ENCODE results near the gene C3orf22. TPM values are rescaled to one million over a fixed set of nuclear protein-coding genes. Genes with fewer than 3 reads are reported as not detected.

C3orf22 gene
- total and polyA plus RNA-seq, 5 donors from 2014 or later, result not detected

DNA sequence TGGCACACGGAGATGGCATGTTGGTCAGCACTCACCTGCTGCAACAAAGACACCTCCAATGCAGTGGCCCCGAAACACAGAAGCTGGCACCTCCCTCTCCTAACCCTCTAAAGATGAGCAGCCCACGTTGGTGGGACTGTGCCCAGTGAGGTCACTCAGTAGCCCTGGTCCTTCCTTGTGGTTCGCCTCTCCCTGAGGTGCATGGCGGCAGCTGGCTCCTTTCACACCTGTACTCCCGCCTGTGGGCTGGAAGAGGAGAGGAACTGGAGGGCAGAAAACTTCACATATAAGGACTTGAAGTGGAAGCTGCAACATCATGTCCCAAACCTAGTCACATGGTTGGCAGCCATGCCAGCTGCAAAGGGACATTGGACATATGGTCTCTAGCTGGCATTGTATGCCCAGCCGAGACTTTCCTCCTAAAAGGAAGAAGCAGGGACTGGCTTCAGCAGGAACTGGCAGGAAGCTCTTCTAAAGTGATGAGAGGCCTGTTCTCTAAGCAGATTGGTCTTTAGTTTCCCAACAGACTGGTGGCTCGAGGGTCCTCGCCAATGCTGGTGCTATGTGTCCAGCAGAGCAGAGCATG lies 10.8 kb upstream of the C3orf22 start:
- Mint-ChIP-seq H3K27me3 (peaks cover 20% of the 10 kb centered on the region), H3K9me3 (peaks cover 0 to 2% (median 0%) of the 10 kb centered on the region in 7 donors), H3K36me3 (no peaks in the 10 kb centered on the region), H3K4me1 (no peaks in the 10 kb centered on the region), H3K4me3 (no peak overlapping the region), H3K27ac (no peak overlapping the region)
- Histone ChIP-seq H3K9me3 (ENCODE audit: control insufficient read depth in 2 of 2, low read length in 2 of 2) (no peaks in the 10 kb centered on the region), H3K36me3 (ENCODE audit: control insufficient read depth, insufficient read depth, low read length) (no peaks in the 10 kb centered on the region), H3K4me3 (ENCODE audit: low read depth, low read length) (no peak overlapping the region), H3K27ac (ENCODE audit: insufficient read depth, low read length, poor library complexity, severe bottlenecking) (no peak overlapping the region), H3K27me3 (ENCODE audit: control insufficient read depth, insufficient read depth, low read length) (peaks cover 10% of the 10 kb centered on the region), H3K4me1 (ENCODE audit: control insufficient read depth, insufficient read depth, low read length, poor library complexity, severe bottlenecking) (no peaks in the 10 kb centered on the region)
- no peak for ATAC-seq (ENCODE audit: low read depth in 2 of 2)
- DNase-seq, result no peak

DNA sequence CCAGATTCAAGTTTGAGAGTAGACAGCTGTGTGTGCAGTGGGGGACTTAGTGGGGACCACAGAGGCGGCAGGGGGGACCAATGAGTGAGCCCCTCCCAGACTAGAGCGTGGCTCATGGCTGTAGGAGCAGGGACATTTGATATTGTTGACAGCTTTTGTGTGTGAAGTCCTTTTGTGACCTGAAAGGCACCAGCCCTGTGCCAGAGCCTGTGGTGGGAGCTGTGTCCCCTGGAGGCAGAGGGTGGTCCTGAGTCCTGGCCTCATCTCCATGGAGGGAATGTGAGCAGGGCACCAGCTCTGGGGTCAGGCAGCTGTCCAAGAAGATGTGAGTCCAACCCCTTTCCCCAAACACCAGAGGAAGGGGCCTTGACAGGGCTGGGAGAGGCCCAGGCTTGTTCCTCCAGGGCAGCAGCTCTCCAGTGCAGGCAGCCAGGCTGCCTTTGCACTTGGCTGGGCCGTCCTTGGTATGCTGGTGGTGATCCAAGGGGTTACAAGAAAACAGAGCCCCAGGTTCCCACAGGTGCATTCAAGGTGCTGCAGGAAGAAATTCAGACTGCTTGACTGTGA lies 10.1 kb upstream of the C3orf22 start:
- H3K9me3 ChIP-seq (ENCODE audit: control insufficient read depth in 2 of 2, low read length in 2 of 2), result no peaks in the 10 kb centered on the region
- H3K4me1 Mint-ChIP-seq, result no peaks in the 10 kb centered on the region
- no peak overlapping the region for H3K4me3 ChIP-seq (ENCODE audit: low read depth, low read length)
- no peak overlapping the region for H3K27ac Mint-ChIP-seq
- H3K4me3 Mint-ChIP-seq, result no peak overlapping the region
- H3K27ac ChIP-seq (ENCODE audit: insufficient read depth, low read length, poor library complexity, severe bottlenecking), result no peak overlapping the region
- no peaks in the 10 kb centered on the region for H3K36me3 Mint-ChIP-seq
- no peaks in the 10 kb centered on the region for H3K36me3 ChIP-seq (ENCODE audit: control insufficient read depth, insufficient read depth, low read length)
- no peak for DNase-seq
- H3K9me3 Mint-ChIP-seq, result peaks cover 0 to 2% (median 0%) of the 10 kb centered on the region in 7 donors
- H3K27me3 ChIP-seq (ENCODE audit: control insufficient read depth, insufficient read depth, low read length), result peaks cover 10% of the 10 kb centered on the region
- peaks cover 20% of the 10 kb centered on the region for H3K27me3 Mint-ChIP-seq
- H3K4me1 ChIP-seq (ENCODE audit: control insufficient read depth, insufficient read depth, low read length, poor library complexity, severe bottlenecking), result no peaks in the 10 kb centered on the region
- no peak for ATAC-seq (ENCODE audit: low read depth in 2 of 2)

DNA sequence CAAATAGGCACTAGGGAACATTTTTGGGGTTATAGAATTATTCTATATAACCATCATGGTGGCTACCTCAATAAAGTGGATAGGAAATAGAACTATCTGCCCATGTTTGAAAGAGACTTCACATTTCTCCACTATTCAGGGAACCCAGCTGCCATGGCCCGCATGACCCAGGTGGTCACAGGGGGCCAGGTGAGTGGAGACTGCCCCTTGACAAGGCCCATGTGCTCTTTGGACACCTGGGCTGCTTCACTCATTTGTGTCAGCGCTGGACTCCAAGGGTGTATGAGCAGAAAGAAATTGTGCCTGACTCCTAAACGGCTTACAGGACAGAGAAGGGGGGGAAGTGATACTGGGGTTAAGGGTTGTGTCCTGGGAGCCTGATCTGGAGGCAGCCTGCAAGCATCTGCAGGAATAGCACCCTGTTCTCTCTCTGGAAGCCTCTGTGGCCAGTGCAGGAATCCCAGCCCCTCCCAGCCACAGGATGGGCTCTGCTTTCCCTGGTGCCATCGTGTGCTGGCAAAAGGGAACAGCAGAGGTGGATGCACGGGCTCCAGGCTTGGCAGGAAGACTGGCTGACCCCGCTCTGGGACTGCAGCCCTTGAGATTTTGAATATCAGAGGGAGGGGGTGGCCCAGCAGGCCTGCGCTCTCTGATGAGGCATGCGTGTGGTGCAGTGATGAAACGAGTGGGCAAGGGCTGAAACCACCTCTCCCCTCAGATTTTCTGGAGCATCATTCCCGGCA lies 9.1 kb upstream of the C3orf22 start:
- Mint-ChIP-seq H3K36me3 (no peaks in the 10 kb centered on the region), H3K4me1 (no peaks in the 10 kb centered on the region), H3K27me3 (peaks cover 20% of the 10 kb centered on the region), H3K4me3 (no peak overlapping the region), H3K27ac (no peak overlapping the region), H3K9me3 (peaks cover 0 to 2% (median under 1%) of the 10 kb centered on the region in 7 donors)
- Histone ChIP-seq H3K4me1 (ENCODE audit: control insufficient read depth, insufficient read depth, low read length, poor library complexity, severe bottlenecking) (no peaks in the 10 kb centered on the region), H3K27me3 (ENCODE audit: control insufficient read depth, insufficient read depth, low read length) (peaks cover 10% of the 10 kb centered on the region), H3K36me3 (ENCODE audit: control insufficient read depth, insufficient read depth, low read length) (no peaks in the 10 kb centered on the region), H3K4me3 (ENCODE audit: low read depth, low read length) (no peak overlapping the region), H3K27ac (ENCODE audit: insufficient read depth, low read length, poor library complexity, severe bottlenecking) (no peak overlapping the region), H3K9me3 (ENCODE audit: control insufficient read depth in 2 of 2, low read length in 2 of 2) (no peaks in the 10 kb centered on the region)
- ATAC-seq (ENCODE audit: low read depth in 2 of 2) (no peak), DNase-seq (no peak)

DNA sequence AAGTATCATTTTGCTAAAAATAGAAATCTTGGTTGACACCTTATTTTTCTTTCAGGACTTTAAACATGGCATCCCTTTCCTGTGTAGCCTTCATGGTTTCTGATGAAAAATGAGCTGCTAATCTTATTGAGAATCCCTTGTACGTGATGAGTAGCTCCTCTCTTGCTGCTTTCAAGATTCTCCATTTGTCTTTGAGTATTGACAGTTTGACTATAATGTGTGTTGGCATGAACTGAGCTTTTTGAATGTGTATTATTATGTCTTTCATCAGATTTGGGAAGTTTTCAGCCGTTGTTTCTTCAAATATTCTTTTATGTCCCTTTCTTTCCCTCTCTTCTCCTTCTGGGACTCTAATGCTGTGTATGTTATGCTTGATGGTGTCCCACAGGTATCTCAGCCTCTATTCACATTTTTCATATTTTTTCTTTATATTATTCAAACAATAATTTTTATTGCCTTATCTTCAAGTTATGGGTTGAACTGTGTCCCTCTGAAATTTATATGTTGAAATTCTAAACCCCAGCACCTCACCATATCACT lies 4.1 kb upstream of the C3orf22 start:
- Histone ChIP-seq H3K9me3 (ENCODE audit: control insufficient read depth in 2 of 2, low read length in 2 of 2) (no peaks in the 10 kb centered on the region), H3K27ac (ENCODE audit: insufficient read depth, low read length, poor library complexity, severe bottlenecking) (no peak overlapping the region), H3K4me3 (ENCODE audit: low read depth, low read length) (no peak overlapping the region), H3K4me1 (ENCODE audit: control insufficient read depth, insufficient read depth, low read length, poor library complexity, severe bottlenecking) (no peaks in the 10 kb centered on the region), H3K27me3 (ENCODE audit: control insufficient read depth, insufficient read depth, low read length) (peaks cover 10% of the 10 kb centered on the region), H3K36me3 (ENCODE audit: control insufficient read depth, insufficient read depth, low read length) (no peaks in the 10 kb centered on the region)
- no peaks in the 10 kb centered on the region for H3K4me1 Mint-ChIP-seq
- no peak overlapping the region for H3K27ac Mint-ChIP-seq
- no peaks in the 10 kb centered on the region for H3K36me3 Mint-ChIP-seq
- ATAC-seq (ENCODE audit: low read depth in 2 of 2) (no peak), DNase-seq (no peak)
- H3K9me3 Mint-ChIP-seq, result peaks cover 0 to 14% (median 0%) of the 10 kb centered on the region in 7 donors
- no peak overlapping the region for H3K4me3 Mint-ChIP-seq
- peaks cover 23% of the 10 kb centered on the region for H3K27me3 Mint-ChIP-seq

DNA sequence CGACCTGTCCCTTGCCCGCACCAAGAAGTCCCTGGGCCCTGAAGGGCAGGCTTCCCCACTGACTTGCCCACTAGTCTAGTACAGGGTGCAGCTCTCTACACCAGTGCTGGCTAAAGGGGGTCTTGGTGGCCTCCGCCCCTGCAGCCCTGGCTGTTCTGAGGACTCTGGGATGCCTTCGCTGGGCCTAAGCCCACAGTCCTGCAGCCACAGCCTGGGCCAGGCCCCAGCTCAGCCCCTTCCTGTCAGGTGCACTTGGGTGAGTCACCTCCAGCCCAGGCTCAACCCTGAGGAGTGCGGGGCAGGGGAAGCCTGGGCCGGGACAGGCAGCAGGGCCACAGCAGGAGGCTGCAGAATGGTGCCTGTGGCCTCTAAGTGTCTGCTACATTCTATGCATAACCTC lies 971 bp downstream of the C3orf22 start:
- ATAC-seq (ENCODE audit: low read depth in 2 of 2) (no peak), DNase-seq (no peak)
- H3K36me3 Mint-ChIP-seq, result no peaks in the 10 kb centered on the region
- H3K4me3 Mint-ChIP-seq, result no peak overlapping the region
- H3K4me3 ChIP-seq (ENCODE audit: low read depth, low read length), result no peak overlapping the region
- H3K27ac Mint-ChIP-seq, result no peak overlapping the region
- no peaks in the 10 kb centered on the region for H3K4me1 ChIP-seq (ENCODE audit: control insufficient read depth, insufficient read depth, low read length, poor library complexity, severe bottlenecking)
- no peak overlapping the region for H3K27ac ChIP-seq (ENCODE audit: insufficient read depth, low read length, poor library complexity, severe bottlenecking)
- no peaks in the 10 kb centered on the region for H3K36me3 ChIP-seq (ENCODE audit: control insufficient read depth, insufficient read depth, low read length)
- no peaks in the 10 kb centered on the region for H3K9me3 ChIP-seq (ENCODE audit: control insufficient read depth in 2 of 2, low read length in 2 of 2)
- H3K4me1 Mint-ChIP-seq, result no peaks in the 10 kb centered on the region
- H3K9me3 Mint-ChIP-seq, result peaks cover 0 to 12% (median 0%) of the 10 kb centered on the region in 7 donors
- H3K27me3 ChIP-seq (ENCODE audit: control insufficient read depth, insufficient read depth, low read length), result no peaks in the 10 kb centered on the region
- peaks cover 9% of the 10 kb centered on the region for H3K27me3 Mint-ChIP-seq

DNA sequence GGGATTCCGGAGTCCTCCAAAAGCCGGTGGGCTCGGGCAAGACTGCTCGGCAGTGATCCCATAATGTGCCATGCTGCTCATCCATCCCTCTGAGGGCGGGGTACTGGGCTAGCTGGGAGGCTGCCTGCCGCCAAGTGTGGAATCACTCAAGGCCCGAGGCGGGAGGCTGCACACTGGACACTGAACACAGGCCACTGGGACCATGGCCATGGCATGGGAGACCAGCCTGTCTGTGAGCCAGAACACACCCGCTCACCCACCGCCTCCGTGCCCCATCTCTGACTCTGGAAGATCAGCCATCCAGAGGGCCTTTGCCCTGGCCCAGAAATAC lies 1.4 kb downstream of the C3orf22 start:
- Mint-ChIP-seq H3K4me1 (no peaks in the 10 kb centered on the region), H3K9me3 (peaks cover 0 to 10% (median 0%) of the 10 kb centered on the region in 7 donors), H3K4me3 (no peak overlapping the region), H3K27ac (no peak overlapping the region), H3K36me3 (no peaks in the 10 kb centered on the region), H3K27me3 (peaks cover 9% of the 10 kb centered on the region)
- Histone ChIP-seq H3K9me3 (ENCODE audit: control insufficient read depth in 2 of 2, low read length in 2 of 2) (no peaks in the 10 kb centered on the region), H3K4me3 (ENCODE audit: low read depth, low read length) (no peak overlapping the region), H3K4me1 (ENCODE audit: control insufficient read depth, insufficient read depth, low read length, poor library complexity, severe bottlenecking) (no peaks in the 10 kb centered on the region), H3K27me3 (ENCODE audit: control insufficient read depth, insufficient read depth, low read length) (no peaks in the 10 kb centered on the region), H3K27ac (ENCODE audit: insufficient read depth, low read length, poor library complexity, severe bottlenecking) (no peak overlapping the region), H3K36me3 (ENCODE audit: control insufficient read depth, insufficient read depth, low read length) (no peaks in the 10 kb centered on the region)
- DNase-seq (no peak), ATAC-seq (ENCODE audit: low read depth in 2 of 2) (no peak)

DNA sequence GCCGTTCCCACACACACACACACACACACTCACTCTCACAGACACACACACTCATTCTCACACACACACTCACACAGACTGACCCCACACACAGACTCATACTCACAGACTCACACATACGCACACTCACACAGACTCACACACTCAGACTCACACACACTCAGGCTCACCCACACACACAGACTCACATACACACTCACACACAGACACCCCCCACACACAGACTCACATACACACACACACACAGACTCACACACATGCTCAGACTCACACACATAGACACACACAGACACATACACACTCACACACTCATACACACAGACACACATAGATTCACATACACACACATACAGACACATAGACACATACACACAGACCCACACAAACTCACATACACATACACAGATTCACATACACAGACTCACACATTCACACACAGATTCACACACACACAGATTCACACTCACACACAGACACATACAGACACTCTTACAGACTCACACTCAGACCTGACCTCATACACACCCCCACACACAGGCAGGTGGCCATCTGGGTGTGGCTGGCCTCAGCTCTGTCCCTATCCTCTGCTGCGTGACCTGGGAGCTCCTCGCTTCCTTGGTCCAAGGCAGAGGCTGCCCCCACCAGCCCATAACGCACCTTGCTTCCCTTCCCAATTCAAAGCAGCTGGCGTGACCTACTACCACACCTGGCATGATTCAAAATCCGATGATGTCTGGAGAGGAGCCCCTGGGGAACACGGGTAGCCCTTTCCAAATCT lies 1.9 kb downstream of the C3orf22 start:
- Mint-ChIP-seq H3K9me3 (peaks cover 0 to 6% (median 0%) of the 10 kb centered on the region in 7 donors), H3K36me3 (no peaks in the 10 kb centered on the region), H3K27me3 (peaks cover 7% of the 10 kb centered on the region), H3K27ac (no peak overlapping the region), H3K4me3 (no peak overlapping the region), H3K4me1 (no peaks in the 10 kb centered on the region)
- no peak overlapping the region for H3K27ac ChIP-seq (ENCODE audit: insufficient read depth, low read length, poor library complexity, severe bottlenecking)
- DNase-seq (no peak), ATAC-seq (ENCODE audit: low read depth in 2 of 2) (no peak)
- no peaks in the 10 kb centered on the region for H3K9me3 ChIP-seq (ENCODE audit: control insufficient read depth in 2 of 2, low read length in 2 of 2)
- no peaks in the 10 kb centered on the region for H3K36me3 ChIP-seq (ENCODE audit: control insufficient read depth, insufficient read depth, low read length)
- no peaks in the 10 kb centered on the region for H3K27me3 ChIP-seq (ENCODE audit: control insufficient read depth, insufficient read depth, low read length)
- no peak overlapping the region for H3K4me3 ChIP-seq (ENCODE audit: low read depth, low read length)
- H3K4me1 ChIP-seq (ENCODE audit: control insufficient read depth, insufficient read depth, low read length, poor library complexity, severe bottlenecking), result no peaks in the 10 kb centered on the region

Data from CD4-positive, CD25-positive, alpha-beta regulatory T cell (primary cell).